Dedifferentiated amniotic fluid mesenchymal stem cell (primary cell): ENCODE measurements around the gene B4GALNT1.
"Not testable (repeated sequence)": the region's sequence is repeated elsewhere in the genome, so short reads cannot be mapped to it uniquely, and the experiment has no call there.

ENCODE experiments used
- DNase-seq: peaks from one replicate; pipeline ENCODE4 v3.0.0-alpha.2; 2016; ENCODE audit errors: extremely low spot score

B4GALNT1 gene

GRCh38 chr12:57620936-57621496 is 12.0 kb downstream of the B4GALNT1 start:
- DNase-seq = no peak

- DNase-seq = no peak
Measured at GRCh38 chr12:57620245-57620935, 12.6 kb downstream of the B4GALNT1 start.

GRCh38 chr12:57619434-57620244 is 13.4 kb downstream of the B4GALNT1 start:
- no peak for DNase-seq

- DNase-seq = no peak
Measured at GRCh38 chr12:57618966-57619433, 14.0 kb downstream of the B4GALNT1 start.

- DNase-seq = not testable (repeated sequence)
Measured at GRCh38 chr12:57618431-57618830, 14.6 kb downstream of the B4GALNT1 start.

- no peak for DNase-seq
Measured at GRCh38 chr12:57617942-57618341, 15.1 kb downstream of the B4GALNT1 start.

- DNase-seq = no peak
Measured at GRCh38 chr12:57616383-57617101, 16.5 kb downstream of the B4GALNT1 start.

- no peak for DNase-seq
Measured at GRCh38 chr12:57615637-57616036, 17.4 kb downstream of the B4GALNT1 start.

GRCh38 chr12:57614948-57615500 is 18.0 kb downstream of the B4GALNT1 start:
- DNase-seq = no peak

- DNase-seq = no peak
Measured at GRCh38 chr12:57614178-57614947, 18.6 kb downstream of the B4GALNT1 start.

- DNase-seq = no peak
Measured at GRCh38 chr12:57613427-57614109, 19.4 kb downstream of the B4GALNT1 start.

GRCh38 chr12:57612711-57613426 is 20.1 kb downstream of the B4GALNT1 start:
- DNase-seq = no peak

GRCh38 chr12:57611827-57612710 is 20.9 kb downstream of the B4GALNT1 start:
- no peak for DNase-seq

- DNase-seq = no peak
Measured at GRCh38 chr12:57611108-57611826, 21.7 kb downstream of the B4GALNT1 start, which contains the start of gene ARHGEF25. Gene ARHGEF25 (plus strand): TSS chr12:57611435. CDS start chr12:57611895, 460 bp downstream.

GRCh38 chr12:57610554-57611107 is 22.4 kb downstream of the B4GALNT1 start:
- DNase-seq = no peak

- DNase-seq = no peak
Measured at GRCh38 chr12:57609781-57610553, 23.0 kb downstream of the B4GALNT1 start.
